ENCODE results near the gene PIGR. TPM values are rescaled to one million over a fixed set of nuclear protein-coding genes. Genes with fewer than 3 reads are reported as not detected.
A peak's percentile ranks its signal among the peaks of the same experiment; 100 is the strongest.

Gene PIGR
- total RNA-seq, 1 donor, result not detected

DNA sequence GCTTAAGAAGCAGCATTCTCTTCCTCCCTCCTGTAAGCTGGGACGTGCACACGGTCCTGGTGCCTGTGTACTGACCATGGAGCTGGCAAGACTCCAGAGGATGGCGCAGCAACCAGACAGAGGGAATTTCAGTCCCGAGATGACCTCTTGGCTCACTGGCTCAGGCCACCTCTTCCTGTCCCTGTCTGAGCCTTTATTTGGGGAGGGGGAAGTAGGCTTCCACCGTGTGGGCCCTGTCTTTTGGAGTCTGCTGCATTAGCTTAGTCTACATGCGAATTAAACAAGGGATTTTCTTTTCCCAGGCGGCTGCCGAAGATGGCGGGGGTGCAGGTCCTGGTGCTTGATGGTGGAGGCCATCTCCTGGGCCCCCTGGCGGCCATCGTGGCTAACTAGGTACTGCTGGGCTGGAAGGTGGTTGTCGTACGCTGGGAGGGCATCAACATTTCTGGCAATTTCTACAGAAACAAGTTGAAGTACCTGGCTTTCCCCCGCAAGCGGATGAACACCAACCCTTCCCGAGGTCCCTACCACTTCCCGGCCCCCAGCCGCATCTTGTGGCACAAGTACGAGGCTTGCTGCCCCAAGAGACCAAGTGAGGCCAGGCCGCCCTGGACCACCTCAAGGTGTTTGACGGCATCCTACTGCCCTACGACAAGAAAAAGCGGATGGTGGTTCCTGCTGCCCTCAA lies 38.8 kb downstream of the PIGR start:
- H3K4me3 ChIP-seq (ENCODE audit: low read depth, low read length), result no peak overlapping the region
- DNase-seq (ENCODE audit: low read depth), result no peak
- TF ChIP-seq, protein P1, sequence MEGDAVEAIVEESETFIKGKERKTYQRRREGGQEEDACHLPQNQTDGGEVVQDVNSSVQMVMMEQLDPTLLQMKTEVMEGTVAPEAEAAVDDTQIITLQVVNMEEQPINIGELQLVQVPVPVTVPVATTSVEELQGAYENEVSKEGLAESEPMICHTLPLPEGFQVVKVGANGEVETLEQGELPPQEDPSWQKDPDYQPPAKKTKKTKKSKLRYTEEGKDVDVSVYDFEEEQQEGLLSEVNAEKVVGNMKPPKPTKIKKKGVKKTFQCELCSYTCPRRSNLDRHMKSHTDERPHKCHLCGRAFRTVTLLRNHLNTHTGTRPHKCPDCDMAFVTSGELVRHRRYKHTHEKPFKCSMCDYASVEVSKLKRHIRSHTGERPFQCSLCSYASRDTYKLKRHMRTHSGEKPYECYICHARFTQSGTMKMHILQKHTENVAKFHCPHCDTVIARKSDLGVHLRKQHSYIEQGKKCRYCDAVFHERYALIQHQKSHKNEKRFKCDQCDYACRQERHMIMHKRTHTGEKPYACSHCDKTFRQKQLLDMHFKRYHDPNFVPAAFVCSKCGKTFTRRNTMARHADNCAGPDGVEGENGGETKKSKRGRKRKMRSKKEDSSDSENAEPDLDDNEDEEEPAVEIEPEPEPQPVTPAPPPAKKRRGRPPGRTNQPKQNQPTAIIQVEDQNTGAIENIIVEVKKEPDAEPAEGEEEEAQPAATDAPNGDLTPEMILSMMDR (IDR thresholded peaks at IDR 0.05; ENCODE audit: insufficient read depth, low read depth, low read length), result peak; percentile 28

DNA sequence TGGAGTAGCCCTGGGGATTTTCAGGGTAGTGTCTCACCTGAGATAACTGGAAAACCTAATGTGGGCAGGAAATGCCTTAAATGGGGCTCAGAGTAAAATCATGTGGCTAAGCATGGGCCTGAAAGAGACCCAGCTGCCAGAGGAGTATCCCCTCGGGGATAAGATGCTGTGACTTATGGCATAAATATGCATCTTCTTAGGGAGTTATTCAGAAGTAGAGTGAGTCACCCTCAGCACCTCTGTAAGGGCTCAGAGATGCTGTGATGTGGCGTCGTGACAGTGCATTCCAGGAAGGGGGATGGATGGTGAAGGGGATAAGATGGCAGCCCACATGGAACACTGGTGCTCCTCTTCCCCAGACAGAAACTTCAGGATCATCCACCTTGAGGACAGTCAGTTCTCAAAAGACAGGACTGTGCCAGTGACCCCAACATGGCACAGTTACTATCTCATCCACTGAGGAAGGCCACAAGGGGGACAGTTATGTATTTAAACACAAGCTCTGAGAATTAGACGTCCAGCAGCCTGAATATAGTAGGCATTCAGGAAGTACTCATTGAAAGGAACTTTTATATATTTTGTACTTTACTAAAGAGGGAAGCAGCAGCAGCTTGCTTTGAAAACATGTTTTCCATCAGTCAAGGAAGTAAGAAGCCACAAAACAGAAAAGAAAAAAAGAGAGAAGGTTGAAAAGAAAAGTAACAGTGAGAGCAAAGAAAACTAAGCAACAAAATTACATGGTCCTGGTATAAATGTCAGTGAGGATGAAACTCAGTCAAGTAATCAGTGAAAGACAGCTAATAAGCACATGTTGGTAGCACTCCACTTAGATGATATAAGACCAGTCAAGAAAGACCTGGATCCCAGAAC lies 40.7 kb downstream of the PIGR start:
- TF ChIP-seq, protein P1 (IDR thresholded peaks at IDR 0.05; ENCODE audit: insufficient read depth, low read depth, low read length), result no peak
- H3K4me3 ChIP-seq (ENCODE audit: low read depth, low read length), result no peak overlapping the region
- DNase-seq (ENCODE audit: low read depth), result peak; percentile 81

DNA sequence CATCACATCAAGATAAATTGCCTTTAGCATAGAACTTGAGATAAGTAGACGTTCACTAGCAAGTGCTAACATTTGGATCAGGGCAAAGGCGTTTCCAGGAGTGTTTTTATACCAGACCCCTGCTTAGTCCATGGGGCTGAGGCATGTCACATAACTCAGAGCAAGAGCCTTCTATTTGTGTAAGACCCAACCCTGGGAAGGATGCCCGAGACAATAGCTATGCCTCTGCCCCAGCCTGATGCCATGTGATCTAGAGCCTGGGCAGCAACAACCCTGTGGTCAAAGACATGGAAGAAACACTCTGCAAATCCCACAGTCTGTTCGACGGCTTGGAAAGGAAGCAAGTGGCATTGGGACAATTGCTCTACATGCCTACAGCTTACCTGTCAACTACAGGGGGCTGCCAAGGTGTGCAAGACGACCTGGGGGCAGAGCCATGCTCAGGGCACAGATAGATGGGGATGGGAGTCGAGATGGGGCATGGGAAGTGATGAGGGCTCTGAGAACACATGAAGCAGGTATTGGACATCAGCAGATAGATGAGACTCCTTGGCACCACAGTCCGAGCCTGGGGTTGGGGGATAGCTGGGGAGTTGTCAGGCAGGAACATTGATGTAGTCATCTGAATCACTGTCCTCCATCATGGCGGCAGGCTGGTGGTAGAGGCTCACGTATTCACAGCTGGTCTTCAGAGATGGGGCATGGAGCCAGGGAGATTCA lies 41.7 kb downstream of the PIGR start:
- DNase-seq (ENCODE audit: low read depth), result no peak
- H3K4me3 ChIP-seq (ENCODE audit: low read depth, low read length), result no peak overlapping the region
- TF ChIP-seq, protein P1 (IDR thresholded peaks at IDR 0.05; ENCODE audit: insufficient read depth, low read depth, low read length), result no peak

DNA sequence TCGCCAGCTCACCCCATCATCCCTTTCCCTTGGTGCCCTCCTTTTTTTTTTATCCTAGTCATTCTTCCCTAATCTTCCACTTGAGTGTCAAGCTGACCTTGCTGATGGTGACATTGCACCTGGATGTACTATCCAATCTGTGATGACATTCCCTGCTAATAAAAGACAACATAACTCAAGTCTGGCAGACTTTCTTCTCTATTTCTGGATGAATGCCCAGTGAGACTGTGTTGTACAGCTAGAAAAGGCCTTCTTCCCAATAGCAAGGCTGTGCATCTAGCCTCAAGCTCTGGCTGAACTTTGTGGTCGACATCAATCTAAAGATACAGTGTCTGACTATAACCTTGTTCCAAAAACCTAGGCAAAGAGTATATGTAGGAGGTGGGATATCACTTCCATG lies 42.6 kb downstream of the PIGR start:
- no peak overlapping the region for H3K4me3 ChIP-seq (ENCODE audit: low read depth, low read length)
- DNase-seq (ENCODE audit: low read depth), result peak; percentile 20
- TF ChIP-seq, protein P1 (IDR thresholded peaks at IDR 0.05; ENCODE audit: insufficient read depth, low read depth, low read length), result no peak

DNA sequence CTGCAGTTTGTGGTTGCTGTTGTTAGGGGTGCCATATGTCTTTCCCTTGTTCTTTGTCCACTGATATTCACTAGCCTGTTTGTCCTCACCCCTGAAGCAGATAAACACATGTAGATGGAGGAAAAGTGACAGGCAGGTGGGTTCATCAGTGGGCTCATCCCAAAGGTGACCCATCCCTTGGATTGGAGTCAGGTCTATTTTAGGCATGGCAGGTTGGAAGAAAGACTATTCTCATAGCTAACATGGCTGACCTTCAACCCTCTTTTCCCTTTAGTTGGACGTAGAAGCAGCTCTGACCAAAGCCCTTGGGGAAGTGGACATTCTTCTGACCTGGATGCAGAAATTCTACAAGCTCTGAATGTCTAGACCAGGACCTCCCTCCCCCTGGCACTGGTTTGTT lies 43.6 kb downstream of the PIGR start:
- no peak overlapping the region for H3K4me3 ChIP-seq (ENCODE audit: low read depth, low read length)
- TF ChIP-seq, protein P1 (IDR thresholded peaks at IDR 0.05; ENCODE audit: insufficient read depth, low read depth, low read length), result no peak
- DNase-seq (ENCODE audit: low read depth), result no peak

DNA sequence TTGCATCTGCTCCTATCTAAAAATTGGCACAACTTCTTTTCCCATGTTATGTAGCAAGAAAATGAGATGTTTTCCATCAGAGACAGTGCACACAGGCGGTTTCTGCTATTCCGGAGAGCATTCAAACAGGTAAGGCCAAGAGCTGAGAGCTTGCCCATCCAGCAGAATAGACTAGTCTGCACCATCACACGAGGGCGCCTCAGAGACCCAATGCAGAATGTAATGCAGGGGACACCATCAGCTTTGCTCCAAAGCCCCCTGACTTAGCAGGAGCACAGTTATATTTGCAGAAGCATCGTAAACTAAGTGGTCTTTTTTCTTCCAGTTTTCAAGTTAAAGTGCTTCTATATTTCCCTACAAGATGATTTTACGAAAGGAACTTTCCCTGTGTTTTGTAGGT lies 44.3 kb downstream of the PIGR start:
- no peak for DNase-seq (ENCODE audit: low read depth)
- no peak overlapping the region for H3K4me3 ChIP-seq (ENCODE audit: low read depth, low read length)
- TF ChIP-seq, protein P1 (IDR thresholded peaks at IDR 0.05; ENCODE audit: insufficient read depth, low read depth, low read length), result no peak

All from fibroblast of villous mesenchyme (primary cell).